Omental fat pad (tissue), 4 donors: ENCODE data around the gene NUDCD2. TPM values are rescaled to one million over a fixed set of nuclear protein-coding genes. Genes with fewer than 3 reads are reported as not detected.

Experiments
- ATAC-seq: fragments of 150-250 bp; one replicate; pipeline ENCODE4 v1.9.1; 2016; ENCODE audit warnings: mild to moderate bottlenecking, moderate library complexity; ENCODE audit not compliant: low FRiP score
- DNase-seq: peaks from one replicate; pipeline ENCODE4 v3.0.0-alpha.2; 2019; ENCODE audit warnings: low spot score
- total RNA-seq, 4 donors: library from RNA; depleted of rRNA; stranded (reverse); fragments of >200 nt; gene quantifications; one replicate each; pipeline ENCODE4 v1.1.0, GENCODE V29; 2016
- TF ChIP-seq, protein P1 (sequence below), 3 donors: fragments of 450-650 bp; IDR thresholded peaks; one replicate each; pipeline ENCODE4 v1.5.1; 2016 to 2017; ENCODE audit warnings: antibody characterized with exemption in 3 of 3, mild to moderate bottlenecking in 3 of 3, moderate library complexity in 2 of 3

The NUDCD2 gene
- total RNA-seq, 4 donors from 2014 or later: 5.2 to 9.8 (median 5.9) TPM

DNA sequence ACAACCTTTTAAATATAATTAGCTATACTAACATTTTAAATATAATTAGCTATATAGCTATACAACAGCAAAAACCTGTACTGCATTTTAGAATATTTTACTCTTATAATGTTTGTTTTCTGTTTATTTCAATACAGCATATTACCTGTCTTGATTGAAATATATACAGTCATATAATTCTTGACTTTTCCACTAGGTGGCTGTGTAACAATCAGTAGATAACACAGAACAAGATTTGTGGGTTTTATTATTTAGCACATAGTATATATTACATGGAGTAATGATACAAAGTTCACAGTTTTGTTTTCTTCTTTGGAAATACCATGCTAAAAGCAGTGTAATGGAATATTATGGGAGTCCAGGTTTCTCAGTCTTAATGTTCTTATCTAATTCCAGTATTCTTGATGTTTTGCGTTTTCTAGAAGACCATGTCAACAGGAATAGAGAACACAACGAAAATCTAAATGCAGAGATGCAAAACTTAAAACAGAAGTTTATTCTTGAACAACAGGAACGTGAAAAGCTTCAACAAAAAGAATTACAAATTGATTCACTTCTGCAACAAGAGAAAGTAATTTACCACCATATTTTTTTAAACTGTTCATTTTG is 13.8 kb upstream of the NUDCD2 start:
- no peak for DNase-seq
- TF ChIP-seq, protein P1, sequence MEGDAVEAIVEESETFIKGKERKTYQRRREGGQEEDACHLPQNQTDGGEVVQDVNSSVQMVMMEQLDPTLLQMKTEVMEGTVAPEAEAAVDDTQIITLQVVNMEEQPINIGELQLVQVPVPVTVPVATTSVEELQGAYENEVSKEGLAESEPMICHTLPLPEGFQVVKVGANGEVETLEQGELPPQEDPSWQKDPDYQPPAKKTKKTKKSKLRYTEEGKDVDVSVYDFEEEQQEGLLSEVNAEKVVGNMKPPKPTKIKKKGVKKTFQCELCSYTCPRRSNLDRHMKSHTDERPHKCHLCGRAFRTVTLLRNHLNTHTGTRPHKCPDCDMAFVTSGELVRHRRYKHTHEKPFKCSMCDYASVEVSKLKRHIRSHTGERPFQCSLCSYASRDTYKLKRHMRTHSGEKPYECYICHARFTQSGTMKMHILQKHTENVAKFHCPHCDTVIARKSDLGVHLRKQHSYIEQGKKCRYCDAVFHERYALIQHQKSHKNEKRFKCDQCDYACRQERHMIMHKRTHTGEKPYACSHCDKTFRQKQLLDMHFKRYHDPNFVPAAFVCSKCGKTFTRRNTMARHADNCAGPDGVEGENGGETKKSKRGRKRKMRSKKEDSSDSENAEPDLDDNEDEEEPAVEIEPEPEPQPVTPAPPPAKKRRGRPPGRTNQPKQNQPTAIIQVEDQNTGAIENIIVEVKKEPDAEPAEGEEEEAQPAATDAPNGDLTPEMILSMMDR (IDR thresholded peaks at IDR 0.05): no peak
- ATAC-seq: no peak

DNA sequence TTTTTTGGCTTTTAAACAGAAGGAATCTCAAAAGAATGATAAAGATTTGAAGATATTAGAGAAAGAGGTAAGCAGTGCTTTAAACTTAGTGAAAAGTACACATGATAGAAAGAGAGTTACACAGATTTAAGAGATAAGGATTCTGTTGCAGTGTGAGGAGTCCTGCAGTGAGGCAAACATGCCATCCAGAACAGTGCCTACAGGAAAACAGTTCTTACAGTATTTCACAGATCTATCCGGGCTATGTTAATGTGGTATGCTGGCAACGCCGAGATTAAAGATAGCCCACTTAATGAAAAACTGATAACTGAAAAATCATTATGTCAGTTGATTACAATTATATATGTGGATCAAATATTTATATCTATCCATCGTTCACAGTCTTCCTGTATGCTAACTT is 7.8 kb upstream of the NUDCD2 start:
- ATAC-seq: no peak
- TF ChIP-seq, protein P1 (IDR thresholded peaks at IDR 0.05): no peak

DNA sequence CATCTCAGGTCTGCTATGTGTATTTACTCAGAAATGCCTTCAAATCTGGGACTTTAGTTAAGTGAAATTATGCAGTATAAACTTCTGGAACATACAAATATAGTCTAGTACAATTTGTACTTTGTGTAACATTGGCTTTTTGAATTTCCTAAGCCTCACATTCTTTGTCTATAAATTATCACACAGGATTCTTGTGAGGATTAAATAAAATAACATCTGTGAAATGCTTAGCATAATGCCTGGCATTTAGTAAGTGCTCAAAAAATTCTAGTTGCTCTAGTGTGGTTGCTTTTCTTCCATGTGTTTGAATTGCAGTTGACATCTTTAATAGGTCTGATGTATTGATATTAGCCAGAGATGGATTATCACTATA is 3.1 kb upstream of the NUDCD2 start:
- DNase-seq: no peak
- ATAC-seq: no peak
- TF ChIP-seq, protein P1 (IDR thresholded peaks at IDR 0.05): no peak

More for the DNA sequence above, 7.8 kb upstream of the NUDCD2 start:
- DNase-seq: no peak

DNA sequence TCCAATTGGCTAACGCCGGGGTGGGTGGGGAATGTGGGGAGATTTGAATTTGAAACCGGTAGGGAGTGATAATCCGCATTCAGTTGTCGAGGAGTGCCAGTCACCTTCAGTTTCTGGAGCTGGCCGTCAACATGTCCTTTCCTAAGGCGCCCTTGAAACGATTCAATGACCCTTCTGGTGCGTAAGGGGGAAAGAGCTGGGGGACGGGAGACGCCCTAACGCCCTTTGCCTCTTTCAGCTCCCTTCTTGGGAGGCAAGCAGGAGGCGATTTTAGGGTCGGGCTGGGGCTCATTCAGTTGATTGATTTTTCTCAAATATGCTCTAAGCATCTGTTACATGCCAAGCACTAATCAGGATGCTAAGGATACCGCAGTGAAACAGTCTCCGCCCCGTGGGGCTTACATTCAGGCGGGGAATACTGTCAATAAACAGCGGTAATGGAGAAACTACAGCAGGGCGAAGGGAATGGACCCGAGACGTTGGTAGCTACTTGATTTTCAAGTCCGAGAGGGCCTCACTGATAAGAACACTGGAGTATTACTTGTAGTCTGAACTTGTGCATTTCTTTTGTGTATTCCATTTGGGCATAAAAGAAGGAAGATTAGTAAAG is 765 bp upstream of the NUDCD2 start, which contains the start of gene HMMR:
Gene HMMR (plus strand): TSS at position 71 of the 610 bp plus-strand sequence. CDS start 61 bp downstream, at position 132.
- TF ChIP-seq, protein P1 (IDR thresholded peaks at IDR 0.05): no peak
- no peak for DNase-seq
- no peak for ATAC-seq

DNA sequence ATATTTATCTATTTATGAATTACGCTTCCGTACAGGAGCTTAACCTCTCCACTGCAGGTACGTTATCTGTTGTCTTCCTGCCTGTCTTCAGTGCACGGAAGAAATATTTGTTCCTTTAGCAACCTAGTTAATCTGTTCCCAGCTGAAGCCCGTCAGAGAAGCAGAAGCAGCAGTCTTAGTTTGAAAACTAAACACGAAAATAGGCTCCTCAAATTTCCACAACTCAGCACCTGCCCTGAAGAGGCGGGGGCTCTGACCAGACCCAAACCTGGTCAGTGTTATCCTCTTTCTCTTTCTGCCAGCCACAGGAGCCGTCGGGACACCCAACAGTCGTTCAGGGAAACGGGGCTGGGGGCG is 462 bp downstream of the NUDCD2 start:
- ATAC-seq (peak; percentile 9), DNase-seq (no peak)
- TF ChIP-seq, protein P1 (IDR thresholded peaks at IDR 0.05): no peak

DNA sequence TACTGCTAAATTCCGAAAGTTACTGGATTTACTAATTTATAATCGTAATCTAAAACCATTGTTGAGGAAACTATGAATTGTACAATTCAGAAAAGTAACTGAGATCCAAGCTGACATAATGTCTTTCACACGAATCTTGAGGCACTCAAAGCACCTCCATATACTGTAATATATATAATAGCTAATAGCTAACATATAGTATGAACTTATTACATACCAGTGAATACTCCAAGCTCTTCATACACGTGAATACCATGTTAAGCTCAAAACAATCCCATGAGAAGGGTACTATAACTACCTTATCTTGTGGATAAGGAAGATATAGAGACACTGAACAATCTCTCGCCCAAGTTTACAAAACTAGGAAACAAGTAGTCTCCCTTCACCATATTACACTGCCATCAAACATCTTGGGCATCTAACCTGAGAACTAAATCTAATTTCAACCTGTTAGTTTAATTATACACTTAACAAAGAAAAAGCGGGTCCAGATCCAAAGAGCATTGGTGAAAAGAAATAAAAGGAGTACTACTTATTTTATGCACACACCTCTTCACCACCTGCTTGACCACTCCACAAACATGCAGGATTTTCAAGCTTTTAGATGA is 1.0 kb downstream of the NUDCD2 start:
- ATAC-seq (no peak), DNase-seq (no peak)
- TF ChIP-seq, protein P1 (IDR thresholded peaks at IDR 0.05): no peak

DNA sequence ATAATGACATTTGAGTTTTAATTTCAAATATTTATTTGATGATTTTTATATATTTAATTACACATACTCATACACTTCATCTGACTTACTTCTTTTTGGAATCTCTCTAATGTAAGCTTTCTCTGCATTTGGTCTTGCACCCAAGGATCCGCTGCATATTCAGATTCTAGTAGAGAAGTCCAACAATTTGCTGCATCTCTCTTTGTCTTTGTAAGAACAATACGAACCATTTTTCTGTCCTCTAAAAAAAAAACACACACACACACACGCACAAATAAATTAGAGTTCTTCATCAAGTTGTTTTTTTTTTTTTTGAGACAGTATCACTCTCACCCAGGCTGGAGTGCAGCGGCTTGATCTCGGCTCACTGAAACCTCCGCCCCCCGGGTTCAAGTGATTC is 3.1 kb downstream of the NUDCD2 start:
- no peak for DNase-seq
- TF ChIP-seq, protein P1 (IDR thresholded peaks at IDR 0.05): no peak
- ATAC-seq: no peak
